Measurements from ENCODE around the gene CNOT6.

CNOT6 gene

GRCh38 chr5:180623844-180624243 is 129.7 kb downstream of the CNOT6 start:
- no peak for DNase-seq

- no peak for DNase-seq
These were observed 130.4 kb downstream of the CNOT6 start for GRCh38 chr5:180624587-180624986.

GRCh38 chr5:180625125-180625790 is 131.1 kb downstream of the CNOT6 start:
- DNase-seq = no peak

- no peak for DNase-seq
These were observed 131.8 kb downstream of the CNOT6 start for GRCh38 chr5:180625791-180626660.

DNA sequence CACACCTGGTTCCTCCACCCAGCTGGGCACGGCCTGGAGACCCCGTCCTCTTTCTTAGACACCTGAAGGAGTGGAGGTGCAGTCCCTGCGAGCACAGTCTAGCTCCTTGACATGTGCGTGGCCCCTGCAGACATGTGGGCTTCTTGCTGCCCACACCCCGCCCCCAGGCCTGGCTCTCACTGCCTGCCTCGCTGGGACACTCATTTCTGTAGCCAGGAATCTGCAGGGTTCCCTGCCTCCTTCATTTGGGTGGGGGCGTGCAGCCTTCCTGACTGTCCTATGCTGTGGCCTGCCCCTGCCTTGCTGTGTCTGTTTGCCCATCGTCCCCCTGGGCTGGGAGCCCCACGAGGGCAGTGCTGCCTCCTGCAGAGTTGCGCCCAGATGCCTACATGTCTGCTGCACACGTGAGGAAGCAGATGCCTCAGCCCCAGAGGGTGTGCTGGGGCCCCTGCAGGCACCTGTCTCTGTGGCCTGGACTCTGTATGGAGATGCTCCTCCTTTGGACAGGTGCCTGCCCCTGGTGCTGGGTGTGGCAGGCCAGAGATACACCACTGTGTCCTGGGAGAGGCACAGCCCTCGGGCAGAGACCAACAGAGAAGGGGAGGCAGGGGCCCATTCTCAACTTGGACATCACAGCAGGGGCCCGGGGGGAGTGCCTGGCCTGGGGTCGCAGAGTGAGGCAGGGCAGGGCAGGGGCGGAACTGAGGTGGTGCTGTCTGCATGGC is 132.6 kb downstream of the CNOT6 start:
- no peak for DNase-seq

DNA sequence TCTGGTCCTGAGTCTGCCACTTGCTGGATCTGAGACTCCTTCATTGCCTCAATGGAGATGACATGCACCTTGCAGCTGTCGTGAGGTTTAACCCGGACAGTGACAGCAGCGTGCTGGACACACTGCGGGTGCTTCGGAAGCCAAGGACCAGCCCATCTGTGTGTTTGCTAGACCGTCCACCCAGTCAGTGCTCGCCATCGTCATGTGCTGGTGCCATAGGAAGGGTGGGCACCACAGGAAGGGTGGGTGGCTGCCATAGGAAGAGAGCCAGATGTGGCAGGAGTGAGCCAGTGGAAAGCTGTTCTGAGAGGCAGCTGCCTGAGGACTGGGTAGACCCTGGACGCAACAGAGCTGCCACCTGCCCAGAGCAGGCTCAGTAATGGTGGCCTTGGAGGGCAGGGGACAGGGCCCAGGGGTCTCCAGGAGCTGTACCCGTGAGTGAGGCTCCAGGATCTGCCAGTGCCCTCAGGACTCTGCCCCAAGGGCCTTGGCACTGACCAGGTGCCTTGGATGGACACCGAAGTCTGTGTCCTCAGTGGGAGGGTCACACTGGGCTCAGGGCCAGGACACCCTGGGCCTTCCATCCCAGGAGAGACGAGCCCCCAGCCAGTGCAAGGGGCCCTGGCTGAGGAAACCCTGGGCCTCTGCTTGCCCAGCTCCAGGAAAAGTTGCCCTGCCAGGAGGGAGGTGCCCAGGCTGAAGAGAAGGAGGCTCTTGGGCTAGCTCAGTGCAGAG is 133.4 kb downstream of the CNOT6 start:
- no peak for DNase-seq

Measured in fibroblast of upper back skin (primary cell).